Astrocyte (in vitro differentiated cells and primary cell): ENCODE data around the gene CLCN7.

Source experiments
- EZH2 ChIP-seq: IDR thresholded peaks from 2 replicates; pipeline ENCODE4 v1.6.1; 2012; ENCODE audit warnings: mild to moderate bottlenecking, low read length, inconsistent platforms; ENCODE audit not compliant: insufficient read depth
- TF ChIP-seq, protein P1 (sequence below): IDR thresholded peaks from 2 replicates; pipeline ENCODE4 v1.5.1; 2011; ENCODE audit warnings: low read depth, mild to moderate bottlenecking, inconsistent platforms, low read length, moderate library complexity; ENCODE audit not compliant: insufficient read depth

- no peak for TF ChIP-seq EZH2
- TF ChIP-seq, protein P1, sequence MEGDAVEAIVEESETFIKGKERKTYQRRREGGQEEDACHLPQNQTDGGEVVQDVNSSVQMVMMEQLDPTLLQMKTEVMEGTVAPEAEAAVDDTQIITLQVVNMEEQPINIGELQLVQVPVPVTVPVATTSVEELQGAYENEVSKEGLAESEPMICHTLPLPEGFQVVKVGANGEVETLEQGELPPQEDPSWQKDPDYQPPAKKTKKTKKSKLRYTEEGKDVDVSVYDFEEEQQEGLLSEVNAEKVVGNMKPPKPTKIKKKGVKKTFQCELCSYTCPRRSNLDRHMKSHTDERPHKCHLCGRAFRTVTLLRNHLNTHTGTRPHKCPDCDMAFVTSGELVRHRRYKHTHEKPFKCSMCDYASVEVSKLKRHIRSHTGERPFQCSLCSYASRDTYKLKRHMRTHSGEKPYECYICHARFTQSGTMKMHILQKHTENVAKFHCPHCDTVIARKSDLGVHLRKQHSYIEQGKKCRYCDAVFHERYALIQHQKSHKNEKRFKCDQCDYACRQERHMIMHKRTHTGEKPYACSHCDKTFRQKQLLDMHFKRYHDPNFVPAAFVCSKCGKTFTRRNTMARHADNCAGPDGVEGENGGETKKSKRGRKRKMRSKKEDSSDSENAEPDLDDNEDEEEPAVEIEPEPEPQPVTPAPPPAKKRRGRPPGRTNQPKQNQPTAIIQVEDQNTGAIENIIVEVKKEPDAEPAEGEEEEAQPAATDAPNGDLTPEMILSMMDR, result no peak
These were observed 45.2 kb downstream of the CLCN7 start for GRCh38 chr16:1429631-1430030.
